ENCODE results near the gene INPP4B.

INPP4B gene

GRCh38 chr4:142281999-142282398, 564.1 kb downstream of the INPP4B start:
- no peak for DNase-seq

GRCh38 chr4:142278663-142279062, 567.4 kb downstream of the INPP4B start:
- no peak for DNase-seq

GRCh38 chr4:142278171-142278570, 567.9 kb downstream of the INPP4B start:
- no peak for DNase-seq

GRCh38 chr4:142274137-142274536, 572.0 kb downstream of the INPP4B start:
- no peak for DNase-seq

- no peak for DNase-seq
Observed at GRCh38 chr4:142272452-142272851, 573.6 kb downstream of the INPP4B start.

- DNase-seq = no peak
Observed at GRCh38 chr4:142271832-142272231, 574.3 kb downstream of the INPP4B start.

GRCh38 chr4:142267101-142267500, 579.0 kb downstream of the INPP4B start:
- DNase-seq = no peak

- no peak for DNase-seq
Observed at GRCh38 chr4:142265946-142266345, 580.2 kb downstream of the INPP4B start.

- no peak for DNase-seq
Observed at GRCh38 chr4:142265536-142265935, 580.6 kb downstream of the INPP4B start.

- no peak for DNase-seq
Observed at GRCh38 chr4:142264961-142265360, 581.1 kb downstream of the INPP4B start.

GRCh38 chr4:142262956-142263355, 583.1 kb downstream of the INPP4B start:
- DNase-seq = no peak

GRCh38 chr4:142248946-142249345, 597.2 kb downstream of the INPP4B start:
- no peak for DNase-seq

- no peak for DNase-seq
Observed at GRCh38 chr4:142243255-142243654, 602.8 kb downstream of the INPP4B start.

GRCh38 chr4:142242156-142242555, 603.9 kb downstream of the INPP4B start:
- DNase-seq = no peak

- DNase-seq = no peak
Observed at GRCh38 chr4:142238589-142238988, 607.5 kb downstream of the INPP4B start.

- DNase-seq = no peak
Observed at GRCh38 chr4:142236268-142236667, 609.8 kb downstream of the INPP4B start.

- DNase-seq = no peak
Observed at GRCh38 chr4:142231787-142232186, 614.3 kb downstream of the INPP4B start.

GRCh38 chr4:142230991-142231390, 615.1 kb downstream of the INPP4B start:
- no peak for DNase-seq

GRCh38 chr4:142226014-142226413, 620.1 kb downstream of the INPP4B start:
- DNase-seq = no peak

GRCh38 chr4:142222127-142222526, 624.0 kb downstream of the INPP4B start:
- DNase-seq = no peak

GRCh38 chr4:142218726-142219125, 627.4 kb downstream of the INPP4B start:
- DNase-seq = no peak

- no peak for DNase-seq
Observed at GRCh38 chr4:142211444-142211843, 634.7 kb downstream of the INPP4B start.

GRCh38 chr4:142203505-142203904, 642.6 kb downstream of the INPP4B start:
- no peak for DNase-seq

GRCh38 chr4:142202404-142203332, 643.4 kb downstream of the INPP4B start:
- DNase-seq = no peak

GRCh38 chr4:142201041-142201440, 645.1 kb downstream of the INPP4B start:
- no peak for DNase-seq
